Stimulated activated CD4-positive, alpha-beta T cell treated with anti-CD3 and anti-CD28 coated beads, Interleukin-4, amount 100 ng/mL, for 48 hours (primary cell): Measurements from ENCODE around the gene TXNDC5.
"Not testable (repeated sequence)": the region's sequence is repeated elsewhere in the genome, so short reads cannot be mapped to it uniquely, and the experiment has no call there.

Experiments used
- DNase-seq, 2 donors: peaks; one replicate each; pipeline ENCODE4 v3.0.0-alpha.2; 2020; ENCODE audit warnings: low read depth in 2 of 2

TXNDC5 gene

GRCh38 chr6:7914311-7914710, 3.7 kb upstream of the TXNDC5 start:
- DNase-seq: no peak

GRCh38 chr6:7912736-7913517, 2.3 kb upstream of the TXNDC5 start:
- no peak for DNase-seq

GRCh38 chr6:7912024-7912423, 1.4 kb upstream of the TXNDC5 start:
- DNase-seq: no peak

DNA sequence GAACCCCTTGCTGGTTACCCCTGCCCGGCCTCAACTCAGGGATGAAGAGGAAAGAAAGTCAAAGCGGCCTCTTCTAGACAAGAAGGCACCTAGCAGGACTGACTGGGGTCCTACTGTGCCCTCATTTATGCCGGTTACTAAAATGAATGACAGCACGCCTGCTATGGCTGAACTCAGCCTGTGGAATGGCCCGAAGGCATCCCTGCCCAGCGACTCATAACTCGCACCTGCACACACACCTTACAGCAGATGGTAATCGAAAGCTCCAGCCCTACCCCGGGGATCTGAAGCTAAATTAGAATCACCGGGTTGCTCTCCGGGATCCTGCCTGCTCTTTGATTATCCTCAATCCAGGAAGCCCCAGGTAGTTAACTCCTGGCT, 747 bp upstream of the TXNDC5 start:
- DNase-seq: no peak

DNA sequence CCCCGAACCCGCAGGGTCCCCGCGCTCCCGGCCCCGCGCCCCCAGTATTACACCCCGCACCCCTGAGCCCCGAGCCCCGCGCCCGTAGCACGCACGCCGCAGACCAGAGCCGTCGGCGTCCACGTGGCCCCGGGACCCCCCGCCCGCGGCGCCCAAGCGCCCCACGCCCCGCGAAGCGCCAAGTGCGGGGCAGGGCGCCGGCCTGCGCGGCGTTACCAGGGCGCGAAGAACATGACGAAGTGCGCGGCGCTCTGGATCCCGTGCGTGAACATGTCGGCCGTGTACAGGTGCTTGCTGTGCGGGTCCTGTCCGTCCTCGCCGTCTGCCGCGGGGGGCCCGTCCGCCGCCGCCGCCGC, 312 bp downstream of the TXNDC5 start:
- no peak for DNase-seq

GRCh38 chr6:7909323-7910276, 988 bp downstream of the TXNDC5 start:
- DNase-seq: peak; percentile 38 to 44

- no peak for DNase-seq
Observed at GRCh38 chr6:7907159-7907558, 3.4 kb downstream of the TXNDC5 start.

- no peak for DNase-seq
Observed at GRCh38 chr6:7906741-7907140, 3.8 kb downstream of the TXNDC5 start.

GRCh38 chr6:7905416-7905815, 5.2 kb downstream of the TXNDC5 start:
- DNase-seq: no peak

DNA sequence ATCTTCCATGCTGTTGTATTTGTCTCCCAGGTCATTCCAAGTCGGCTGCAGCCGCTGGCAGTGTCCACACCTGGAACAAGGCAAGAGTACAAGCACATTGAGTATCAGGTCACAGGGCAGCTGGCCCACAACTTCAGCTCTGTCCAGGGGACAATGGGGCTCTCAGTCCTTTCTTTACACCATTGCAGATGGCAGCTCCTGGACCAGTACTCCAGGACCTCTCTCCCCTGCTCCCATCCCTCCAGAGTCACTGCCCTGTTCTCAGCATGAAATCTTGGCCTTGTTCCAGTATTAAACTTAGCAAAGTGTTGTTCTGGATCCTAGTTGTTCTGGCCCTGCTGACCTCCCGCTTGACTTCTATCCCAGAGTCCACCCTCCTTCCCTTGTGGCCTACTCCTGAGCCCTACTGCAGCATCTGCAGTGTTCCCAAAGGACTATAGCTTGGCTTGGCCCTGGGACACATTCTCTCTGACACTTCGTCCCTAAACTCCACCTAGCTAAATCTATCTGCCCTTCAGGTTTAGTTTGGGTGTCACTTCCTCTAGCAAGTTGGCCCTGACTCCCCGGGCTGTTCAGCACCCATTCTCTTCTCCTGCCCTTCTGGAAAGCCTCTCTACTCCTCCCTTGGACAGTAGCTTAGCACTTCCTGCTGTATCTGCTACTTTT, 5.8 kb downstream of the TXNDC5 start:
- no peak for DNase-seq

DNA sequence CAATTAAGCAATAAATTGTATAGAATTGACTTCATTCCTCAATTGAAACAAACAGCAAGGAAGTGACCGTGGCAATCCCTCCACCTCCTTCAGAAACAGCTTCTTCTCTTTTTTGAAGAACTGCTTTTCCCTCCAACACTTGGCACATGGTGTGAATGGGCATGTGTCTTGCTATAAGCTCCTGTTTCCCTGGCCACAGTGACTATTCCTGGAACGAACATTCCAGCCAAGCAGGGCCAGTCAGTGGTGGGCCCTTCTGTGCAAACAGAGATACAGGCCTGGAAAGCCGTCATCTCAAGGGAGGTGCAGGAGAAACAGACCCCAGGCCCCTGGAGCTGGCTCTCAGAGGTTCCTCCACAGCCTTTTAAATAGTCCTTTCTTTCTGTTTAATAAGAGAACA, 6.9 kb downstream of the TXNDC5 start:
- DNase-seq: no peak

- DNase-seq: no peak
Observed at GRCh38 chr6:7902867-7903266, 7.7 kb downstream of the TXNDC5 start.

- no peak for DNase-seq
Observed at GRCh38 chr6:7902221-7902620, 8.4 kb downstream of the TXNDC5 start.

DNA sequence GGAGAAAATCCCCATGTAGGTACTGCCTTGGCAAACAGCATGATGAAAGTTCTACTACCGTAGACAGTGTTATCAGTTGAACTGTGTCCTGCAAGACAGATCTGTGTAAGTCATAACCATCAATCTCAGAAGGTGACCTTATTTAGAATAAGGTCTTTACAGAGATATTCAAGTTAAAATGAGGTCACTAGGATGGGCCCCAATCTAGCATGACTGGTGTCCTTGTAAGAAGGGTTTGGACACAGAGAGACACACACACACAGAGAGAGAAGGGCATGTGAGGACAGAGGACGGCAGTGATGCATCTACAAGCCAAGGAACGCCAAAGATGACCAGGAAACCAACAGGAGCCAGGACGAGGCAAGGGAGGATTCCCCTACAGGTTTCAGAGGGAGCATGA, 8.8 kb downstream of the TXNDC5 start:
- no peak for DNase-seq

DNA sequence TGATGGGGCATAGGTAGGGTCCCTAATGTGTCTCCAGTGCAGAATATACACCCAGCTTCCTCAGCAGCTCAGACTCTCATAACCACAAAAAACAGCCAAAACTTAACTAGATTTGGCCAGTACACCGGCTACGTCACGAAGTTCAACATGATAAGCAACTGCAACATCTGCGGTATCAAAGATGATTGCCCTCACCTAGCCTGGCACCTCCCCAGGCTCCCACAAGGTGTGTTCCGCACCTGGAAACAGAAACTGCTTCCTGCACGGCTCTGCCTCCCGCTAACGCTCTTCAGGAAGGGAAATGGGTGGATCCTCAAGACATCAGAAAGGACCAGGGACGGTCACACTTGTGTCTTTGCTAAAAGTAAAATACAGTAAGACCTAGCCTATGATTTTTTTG, 9.5 kb downstream of the TXNDC5 start:
- no peak for DNase-seq

DNA sequence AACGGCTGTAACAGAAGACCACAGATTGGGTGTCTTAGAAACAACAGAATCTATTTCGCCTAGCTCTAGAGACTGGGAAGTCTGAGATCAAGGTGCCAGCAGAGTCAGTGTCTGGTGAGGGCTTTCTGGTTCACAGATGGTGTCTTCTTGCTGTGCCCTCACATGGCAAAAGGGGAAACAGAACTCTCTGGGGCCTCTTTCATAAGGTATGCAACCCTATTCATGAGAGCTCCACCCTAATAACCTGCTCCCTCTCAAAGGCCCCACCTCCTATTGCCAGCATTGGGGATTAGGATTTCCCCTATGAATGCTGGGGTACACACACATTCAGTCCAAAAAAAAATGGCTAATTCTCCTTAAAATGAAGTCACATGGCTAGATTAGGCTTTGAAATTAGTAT, 10.0 kb downstream of the TXNDC5 start:
- DNase-seq: no peak

GRCh38 chr6:7899889-7900213, 10.7 kb downstream of the TXNDC5 start:
- no peak for DNase-seq

GRCh38 chr6:7899101-7899888, 11.3 kb downstream of the TXNDC5 start:
- DNase-seq: no peak

- not testable (repeated sequence) for DNase-seq
Observed at GRCh38 chr6:7898193-7898586, 12.4 kb downstream of the TXNDC5 start.

- DNase-seq: no peak
Observed at GRCh38 chr6:7897461-7898192, 13.0 kb downstream of the TXNDC5 start.

DNA sequence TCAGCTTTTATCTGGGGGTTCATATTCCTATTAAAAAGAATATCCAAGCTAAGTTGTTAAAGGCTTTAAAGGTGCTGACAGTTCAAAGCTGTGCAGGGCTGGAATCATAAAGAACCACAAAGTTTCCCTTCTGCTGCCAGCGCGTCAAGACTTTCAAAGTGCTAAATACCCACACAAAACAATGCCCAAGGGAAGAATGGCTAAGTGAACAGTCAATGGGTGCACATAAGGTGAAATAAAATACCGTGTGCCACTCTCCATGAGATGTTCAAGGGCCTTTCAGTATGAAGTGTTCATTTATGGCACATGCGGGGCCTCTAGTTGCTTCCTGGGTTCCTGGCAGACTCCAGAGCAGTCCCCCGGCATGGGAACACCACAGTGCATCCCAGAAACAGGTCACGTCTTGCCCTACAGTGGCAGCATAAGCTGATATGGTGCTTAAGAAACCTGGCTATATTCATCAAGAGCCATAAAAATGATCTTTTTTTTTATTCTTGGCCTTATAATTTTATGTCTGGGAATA, 14.1 kb downstream of the TXNDC5 start:
- DNase-seq: no peak
